ENCODE measurements around the gene EBP. TPM values are rescaled to one million over a fixed set of nuclear protein-coding genes. Genes with fewer than 3 reads are reported as not detected.

EBP gene
- total and polyA plus RNA-seq, 9 of the 15 experiments (the other 6 are each of a cell fraction or from before 2014, with no cell fraction given), result 228 to 987 (median 274) TPM

- TF ChIP-seq ZBTB11 (CRISPR knock-in tag; IDR thresholded peaks at IDR 0.05), result peak in 1 of 3 experiments; percentile 81; a peak in 2 of 6 replicates
- no peak for TF ChIP-seq MCM5 (IDR thresholded peaks at IDR 0.05; ENCODE audit: low read depth)
- no peak for TF ChIP-seq FUS (optimal IDR thresholded peaks at IDR 0.05; ENCODE audit: low read depth, low read length)
- TF ChIP-seq PATZ1 (CRISPR knock-in tag; IDR thresholded peaks at IDR 0.05; ENCODE audit: borderline replicate concordance), result no peak
- no peak for TF ChIP-seq ZNF41 (CRISPR knock-in tag; conservative IDR thresholded peaks at IDR 0.05)
- TF ChIP-seq ZNF511 (CRISPR knock-in tag; IDR thresholded peaks at IDR 0.05), result peak; percentile 61; the same call in 1 of the 2 replicates
- no peak for TF ChIP-seq ZNF280B (CRISPR knock-in tag; IDR thresholded peaks at IDR 0.05)
- TF ChIP-seq MBD1 (CRISPR knock-in tag; IDR thresholded peaks at IDR 0.05), result no peak
- no peak for TF ChIP-seq ZBTB1 (CRISPR knock-in tag; IDR thresholded peaks at IDR 0.05; ENCODE audit: borderline replicate concordance, low read depth)
- no peak for TF ChIP-seq STAT6 (CRISPR knock-in tag; IDR thresholded peaks at IDR 0.05)
- TF ChIP-seq CCAR2 (IDR thresholded peaks at IDR 0.05; ENCODE audit: low read depth, low read length), result no peak
- TF ChIP-seq ZC3H4 (CRISPR knock-in tag; IDR thresholded peaks at IDR 0.05; ENCODE audit: borderline replicate concordance), result no peak
Observed at GRCh38 chrX:48475774-48476577, 45.6 kb upstream of the EBP start, which contains the start of gene FTSJ1 (continued).
